ENCODE measurements around the gene MS4A3. TPM values are rescaled to one million over a fixed set of nuclear protein-coding genes. Genes with fewer than 3 reads are reported as not detected.

Gene MS4A3
- total and polyA plus RNA-seq, 9 of the 15 experiments (the other 6 are each of a cell fraction or from before 2014, with no cell fraction given): 3.4 to 94.5 (median 58.8) TPM

DNA sequence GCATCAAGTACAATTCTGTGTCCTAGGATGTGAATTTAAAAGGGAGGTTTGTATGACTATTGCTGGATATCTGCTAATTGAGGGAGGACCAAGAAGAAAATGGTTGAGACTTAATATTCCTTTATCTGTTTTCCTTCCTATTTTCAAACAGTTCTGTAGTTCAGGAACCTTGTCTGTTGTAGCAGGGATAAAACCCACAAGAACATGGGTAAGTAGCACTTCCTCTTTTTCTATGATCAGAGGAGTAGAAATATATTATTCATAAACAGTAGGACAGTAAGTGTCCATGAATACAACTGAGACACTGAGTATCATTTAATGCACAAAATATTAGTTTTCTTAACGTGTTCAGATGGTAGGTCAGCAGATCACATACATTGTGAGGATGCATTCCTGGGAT lies 7.6 kb downstream of the MS4A3 start:
- Histone ChIP-seq H3K27me3 (ENCODE audit: control insufficient read depth in 2 of 2, insufficient read depth in 2 of 2, low read length in 2 of 2) (no peaks in the 10 kb centered on the region), H3K4me2 (ENCODE audit: insufficient read depth, low read length) (no peak overlapping the region), H3K9me1 (ENCODE audit: control insufficient read depth, insufficient read depth, low read length) (no peaks in the 10 kb centered on the region), H2AFZ (ENCODE audit: low read depth, low read length) (peak overlapping the region; percentile 72), H3K9ac (ENCODE audit: insufficient read depth in 1 of 2, low read depth in 2 of 2, low read length in 2 of 2) (no peak overlapping the region), H3K79me2 (ENCODE audit: control insufficient read depth, insufficient read depth, low read length) (peaks cover 18% of the 10 kb centered on the region; the same call in 2 of the 3 replicates), H3K36me3 (ENCODE audit: control insufficient read depth, insufficient read depth, low read length) (0 out of 3 replicates have a peak, but pooled peaks cover 5% of the 10 kb centered on the region), H3K4me1 (replicated peaks in 1 of 2; ENCODE audit: control insufficient read depth in 2 of 2, insufficient read depth in 2 of 2, low read length in 2 of 2) (peaks cover 0 to 13% of the 10 kb centered on the region in 2 experiments; a peak in 2 of 5 replicates), H4K20me1 (replicated peaks; ENCODE audit: control insufficient read depth, insufficient read depth, low read length) (no peaks in the 10 kb centered on the region), H3K27ac (ENCODE audit: extremely low read depth, low read depth, low read length) (peak overlapping the region; percentile 23; the same call in 1 of the 3 replicates), H3K9me3 (replicated peaks; ENCODE audit: control insufficient read depth, insufficient read depth, low read depth, low read length) (peaks cover 3% of the 10 kb centered on the region; the same call in 1 of the 2 replicates), H3K4me3 (no peak overlapping the region)
- peak; percentile 39; the same call in 1 of the 3 replicates for ATAC-seq
- FAIRE-seq: no peak
- in situ Hi-C loops (cut with MboI) (no loop called here), intact Hi-C loops (cut with micrococcal nuclease) (loop anchor here (10.0 kb wide), 1 partner anchor 131 kb away; no protein-coding TSS in a partner anchor)
- POLR2A ChIA-PET: interaction anchor here (0.6 kb wide), 1 partner anchor 119 kb away, joined by 3 read pairs; no protein-coding TSS in a partner anchor
- CTCF ChIA-PET (ENCODE audit: low intra/inter-chr PET ratio): no interaction called here
- 45% methylated on average over 1 of the region's 1 CpG for WGBS (ENCODE audit: insufficient coverage, low coverage, missing lambda C conversion rate)
- no peak for DNase-seq (ENCODE audit: extremely low read depth in 1 of 4, low spot score in 3 of 4)
- TF ChIP-seq SMARCE1 (IDR thresholded peaks at IDR 0.05) (peak; percentile 25; the same call in 1 of the 2 replicates), ZC3H4 (CRISPR knock-in tag; IDR thresholded peaks at IDR 0.05; ENCODE audit: borderline replicate concordance) (no peak), MAZ (CRISPR knock-in tag; conservative IDR thresholded peaks at IDR 0.05 in 1 of 2, IDR thresholded peaks at IDR 0.05 in 1 of 2) (peak in 1 of 2 experiments; percentile 26; a peak in 1 of 4 replicates), SPI1 (IDR thresholded peaks at IDR 0.05; ENCODE audit: borderline replicate concordance, low read depth, low read length) (peak; percentile 99), ZFP1 (CRISPR knock-in tag; IDR thresholded peaks at IDR 0.05) (0 out of 2 replicates have a peak, but pooled peaks have one; percentile 16), ZNF311 (CRISPR knock-in tag; IDR thresholded peaks at IDR 0.05) (peak; percentile 11; the same call in 1 of the 2 replicates)
- TF ChIP-seq, protein P1, sequence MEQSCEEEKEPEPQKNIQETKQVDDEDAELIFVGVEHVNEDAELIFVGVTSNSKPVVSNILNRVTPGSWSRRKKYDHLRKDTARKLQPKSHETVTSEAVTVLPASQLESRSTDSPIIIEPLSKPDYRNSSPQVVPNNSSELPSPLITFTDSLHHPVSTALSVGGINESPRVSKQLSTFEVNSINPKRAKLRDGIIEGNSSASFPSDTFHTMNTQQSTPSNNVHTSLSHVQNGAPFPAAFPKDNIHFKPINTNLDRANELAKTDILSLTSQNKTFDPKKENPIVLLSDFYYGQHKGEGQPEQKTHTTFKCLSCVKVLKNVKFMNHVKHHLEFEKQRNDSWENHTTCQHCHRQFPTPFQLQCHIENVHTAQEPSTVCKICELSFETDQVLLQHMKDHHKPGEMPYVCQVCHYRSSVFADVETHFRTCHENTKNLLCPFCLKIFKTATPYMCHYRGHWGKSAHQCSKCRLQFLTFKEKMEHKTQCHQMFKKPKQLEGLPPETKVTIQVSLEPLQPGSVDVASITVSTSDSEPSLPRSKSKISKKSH (CRISPR knock-in tag; IDR thresholded peaks at IDR 0.05): no peak
- TF ChIP-seq, protein P2, sequence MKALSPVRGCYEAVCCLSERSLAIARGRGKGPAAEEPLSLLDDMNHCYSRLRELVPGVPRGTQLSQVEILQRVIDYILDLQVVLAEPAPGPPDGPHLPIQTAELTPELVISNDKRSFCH (CRISPR knock-in tag; IDR thresholded peaks at IDR 0.05): no peak
- TF ChIP-seq, protein P2 (tag; IDR thresholded peaks at IDR 0.05): no peak
- no TSS peak for BruUV-seq (replicated peaks)

Data from K562 (cell line).